WTC11 (cell line): ENCODE data around the gene NXPH3.

ENCODE experiments used
- FOXK1 ChIP-seq: sonication (generic); formaldehyde crosslinking; IDR thresholded peaks from 2 replicates; pipeline ENCODE4 v1.8.0; 2022; ENCODE audit warnings: mild to moderate bottlenecking, moderate library complexity, missing genetic modification reagents
- JUN ChIP-seq: sonication (generic); formaldehyde crosslinking; IDR thresholded peaks from 2 replicates; pipeline ENCODE4 v1.8.0; 2023; ENCODE audit warnings: mild to moderate bottlenecking, missing genetic modification reagents
- NR3C1 ChIP-seq: sonication (generic); formaldehyde crosslinking; conservative IDR thresholded peaks from 2 replicates; pipeline ENCODE4 v1.8.1; 2023; ENCODE audit warnings: low read depth, mild to moderate bottlenecking, missing genetic modification reagents
- TCF7 ChIP-seq: sonication (generic); formaldehyde crosslinking; IDR thresholded peaks from 2 replicates; pipeline ENCODE4 v1.8.0; 2022; ENCODE audit warnings: mild to moderate bottlenecking, low read depth, missing genetic modification reagents, moderate library complexity
- TF ChIP-seq, protein P1 (sequence below): fragments of 200-600 bp; IDR thresholded peaks from 2 replicates; pipeline ENCODE4 v1.8.0; 2022; ENCODE audit warnings: antibody characterized with exemption

DNA sequence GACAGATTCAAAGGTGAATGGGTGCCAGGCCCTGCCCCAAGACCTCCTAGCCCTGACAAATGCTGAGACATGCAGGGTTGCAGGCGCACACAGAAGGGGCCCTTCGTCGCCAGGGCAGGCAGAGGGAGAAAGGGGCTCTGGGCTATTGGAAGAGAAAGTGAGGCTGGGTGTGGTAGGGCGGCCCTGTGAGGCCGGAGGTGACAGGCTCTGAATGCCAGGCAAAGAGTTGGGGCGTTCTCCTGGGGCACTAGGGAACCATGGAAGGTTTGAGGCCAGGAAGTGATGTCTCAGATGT, 26.4 kb upstream of the NXPH3 start:
- TF ChIP-seq, protein P1, sequence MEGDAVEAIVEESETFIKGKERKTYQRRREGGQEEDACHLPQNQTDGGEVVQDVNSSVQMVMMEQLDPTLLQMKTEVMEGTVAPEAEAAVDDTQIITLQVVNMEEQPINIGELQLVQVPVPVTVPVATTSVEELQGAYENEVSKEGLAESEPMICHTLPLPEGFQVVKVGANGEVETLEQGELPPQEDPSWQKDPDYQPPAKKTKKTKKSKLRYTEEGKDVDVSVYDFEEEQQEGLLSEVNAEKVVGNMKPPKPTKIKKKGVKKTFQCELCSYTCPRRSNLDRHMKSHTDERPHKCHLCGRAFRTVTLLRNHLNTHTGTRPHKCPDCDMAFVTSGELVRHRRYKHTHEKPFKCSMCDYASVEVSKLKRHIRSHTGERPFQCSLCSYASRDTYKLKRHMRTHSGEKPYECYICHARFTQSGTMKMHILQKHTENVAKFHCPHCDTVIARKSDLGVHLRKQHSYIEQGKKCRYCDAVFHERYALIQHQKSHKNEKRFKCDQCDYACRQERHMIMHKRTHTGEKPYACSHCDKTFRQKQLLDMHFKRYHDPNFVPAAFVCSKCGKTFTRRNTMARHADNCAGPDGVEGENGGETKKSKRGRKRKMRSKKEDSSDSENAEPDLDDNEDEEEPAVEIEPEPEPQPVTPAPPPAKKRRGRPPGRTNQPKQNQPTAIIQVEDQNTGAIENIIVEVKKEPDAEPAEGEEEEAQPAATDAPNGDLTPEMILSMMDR, result no peak
- TF ChIP-seq NR3C1 (no peak), JUN (CRISPR knock-in tag) (no peak), FOXK1 (CRISPR knock-in tag) (no peak), TCF7 (CRISPR knock-in tag) (no peak)
